B cell (primary cell): ENCODE data around the gene SLC49A3. TPM values are rescaled to one million over a fixed set of nuclear protein-coding genes. Genes with fewer than 3 reads are reported as not detected.

Experiments
- ATAC-seq: fragments of 200-7000 bp; cut with Tn5 transposase; one replicate; pipeline ENCODE4 v1.10.0; 2021; ENCODE audit warnings: low read depth, mild to moderate bottlenecking, moderate number of reproducible peaks, moderate library complexity
- CTCF ChIA-PET: fragments of 350-600 bp; sonication (Branson Sonifier 250); formaldehyde crosslinking; loops from one replicate; lab custom pipeline; 2021; ENCODE audit warnings: antibody characterized with exemption, inconsistent platforms; lab: Charles Lee
- POLR2A ChIA-PET: fragments of 350-600 bp; sonication (Branson Sonifier 250); formaldehyde crosslinking; loops from one replicate; lab custom pipeline; 2021; ENCODE audit warnings: antibody characterized with exemption; lab: Charles Lee
- DNase-seq: peaks from one replicate; pipeline ENCODE4 v3.0.0; 2013
- H2AFZ ChIP-seq: 2 replicates; pipeline ENCODE4 v1.6.1; 2012; ENCODE audit warnings: mild to moderate bottlenecking, low read depth, low read length; ENCODE audit not compliant: insufficient read depth, poor library complexity, severe bottlenecking
- H3K27ac ChIP-seq, 2 donors: 1 replicate in 1 of 2; 2 replicates in 1 of 2; pipeline ENCODE4 v1.5.1; 2012 to 2013; ENCODE audit warnings: low read length in 2 of 2, mild to moderate bottlenecking in 2 of 2, moderate library complexity in 1 of 2
- H3K27me3 ChIP-seq, 4 experiments: fragments of 200-600 bp in 1 of 4; sonication (generic) in 1 of 4; replicated peaks in 1 of 4; 1 replicate in 2 of 4; 2 replicates in 2 of 4; pipeline versions ENCODE4 v1.6.1 to v1.7.0; 2013 to 2016; ENCODE audit warnings: low read length in 3 of 4, mild to moderate bottlenecking in 2 of 4, mixed read lengths in 1 of 4, moderate library complexity in 1 of 4; ENCODE audit not compliant: insufficient read depth in 4 of 4, control insufficient read depth in 3 of 4; ENCODE audit errors: control extremely low read depth in 1 of 4
- H3K36me3 ChIP-seq, 2 experiments: replicated peaks in 1 of 2; 1 replicate in 1 of 2; 2 replicates in 1 of 2; pipeline versions ENCODE4 v1.6.1 to v1.7.1; 2013; ENCODE audit warnings: low read length in 1 of 2; ENCODE audit not compliant: insufficient read depth in 2 of 2, control insufficient read depth in 1 of 2; ENCODE audit errors: control extremely low read depth in 1 of 2, extremely low read depth in 1 of 2
- H3K4me1 ChIP-seq, 2 donors: fragments of 200-600 bp in 1 of 2; sonication (generic) in 1 of 2; 1 replicate in 1 of 2; 2 replicates in 1 of 2; pipeline versions ENCODE4 v1.5.1 to v1.6.1; 2013 to 2017; ENCODE audit warnings: low read length in 2 of 2; ENCODE audit not compliant: control insufficient read depth in 2 of 2, insufficient read depth in 2 of 2
- H3K4me2 ChIP-seq: replicated peaks from 2 replicates; pipeline ENCODE3; 2012; ENCODE audit warnings: mild to moderate bottlenecking, low read depth, low read length; ENCODE audit not compliant: poor library complexity, severe bottlenecking
- H3K4me3 ChIP-seq, 5 experiments: fragments of 200-600 bp in 1 of 5; sonication (generic) in 1 of 5; 1 replicate in 3 of 5; 2 replicates in 2 of 5; pipeline versions ENCODE4 v1.5.1 to v1.7.0; 2011 to 2016; ENCODE audit warnings: low read length in 4 of 5, mild to moderate bottlenecking in 4 of 5, low read depth in 2 of 5, control low read depth in 1 of 5, moderate library complexity in 1 of 5; ENCODE audit not compliant: insufficient read depth in 1 of 5; ENCODE audit errors: control extremely low read depth in 1 of 5, extremely low read depth in 1 of 5
- H3K79me2 ChIP-seq: fragments of 200-600 bp; sonication (generic); one replicate; pipeline ENCODE4 v1.6.0; 2016; ENCODE audit warnings: low read length; ENCODE audit not compliant: control insufficient read depth, insufficient read depth
- H3K9ac ChIP-seq: fragments of 200-600 bp; sonication (generic); 2 replicates; pipeline ENCODE4 v1.6.1; 2017; ENCODE audit warnings: mild to moderate bottlenecking, low read length, moderate library complexity
- H3K9me3 ChIP-seq, 3 donors: one replicate each; pipeline versions ENCODE4 v1.6.1 to v1.7.1; 2013; ENCODE audit warnings: low read length in 2 of 3; ENCODE audit not compliant: control insufficient read depth in 2 of 3, insufficient read depth in 1 of 3; ENCODE audit errors: control extremely low read depth in 1 of 3
- H4K20me1 ChIP-seq: 2 replicates; pipeline ENCODE4 v1.6.0; 2012; ENCODE audit warnings: mild to moderate bottlenecking, low read length; ENCODE audit not compliant: insufficient read depth, control insufficient read depth, poor library complexity, severe bottlenecking
- H3K27ac Mint-ChIP-seq: one replicate; pipeline ENCODE4 v1.8.0; 2021; ENCODE audit warnings: mixed read lengths
- H3K27me3 Mint-ChIP-seq: one replicate; pipeline ENCODE4 v1.8.0; 2021; ENCODE audit warnings: mixed read lengths
- H3K4me1 Mint-ChIP-seq: one replicate; pipeline ENCODE4 v1.8.0; 2021; ENCODE audit warnings: mixed read lengths
- H3K4me3 Mint-ChIP-seq: one replicate; pipeline ENCODE4 v1.8.0; 2021; ENCODE audit warnings: mixed read lengths
- H3K9me3 Mint-ChIP-seq: one replicate; pipeline ENCODE4 v1.8.0; 2022; ENCODE audit warnings: mixed read lengths; ENCODE audit not compliant: insufficient read depth
- EZH2 ChIP-seq: IDR thresholded peaks from 2 replicates; pipeline ENCODE4 v1.6.1; 2012; ENCODE audit warnings: borderline replicate concordance, low read depth, mild to moderate bottlenecking, moderate library complexity, low read length; ENCODE audit not compliant: insufficient read depth, poor library complexity, severe bottlenecking
- WGBS: methylation state at CpG from one replicate; pipeline ENCODE4 v1.1.5; 2013; ENCODE audit warnings: missing lambda C conversion rate; ENCODE audit not compliant: insufficient coverage; 5-methylcytosine and 5-hydroxymethylcytosine counted together
- intact Hi-C: fragments of 100-400 bp; cut with micrococcal nuclease; formaldehyde crosslinking; loops from one replicate; pipeline ENCODE4 v1.10.0; 2022
- polyA plus RNA-seq: library from polyadenylated mRNA; depleted of rRNA; stranded (reverse); fragments of >200 nt; gene quantifications from 2 replicates; pipeline ENCODE4 v1.2.3, GENCODE V29; 2012
- total RNA-seq, 2 donors: library from RNA; stranded (reverse); fragments of 120-200 nt in 1 of 2; gene quantifications; 1 replicate in 1 of 2; 2 replicates in 1 of 2; pipeline versions ENCODE4 v1.2.3 to v1.2.4, GENCODE V29; 2013 to 2022
- TF ChIP-seq, protein P1 (sequence below): fragments of 200-600 bp; IDR thresholded peaks from one replicate; pipeline ENCODE4 v1.8.0; 2022; ENCODE audit warnings: antibody characterized with exemption, mild to moderate bottlenecking

The SLC49A3 gene
- total and polyA plus RNA-seq, 2 donors (not counting 1 experiment from before 2014, with no cell fraction given) = 2.0 to 4.3 TPM

DNA sequence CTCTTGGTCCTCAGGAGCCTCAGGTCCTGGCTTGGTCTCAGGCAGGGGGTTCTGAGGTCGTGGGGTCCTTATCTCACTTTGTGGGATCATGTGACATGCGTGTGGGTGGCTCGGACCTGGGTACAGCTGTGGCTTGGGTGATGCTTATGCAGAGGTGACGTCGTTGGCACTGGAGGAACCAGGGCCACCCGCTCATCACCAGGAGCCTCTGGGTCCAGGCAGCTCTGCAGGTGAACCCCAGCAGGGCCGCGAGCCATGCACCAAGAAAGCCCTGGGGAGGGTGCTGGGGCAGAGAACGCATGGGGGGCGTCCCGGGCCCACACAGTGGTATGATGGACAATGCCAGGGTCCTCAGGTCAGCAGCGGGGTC lies 23.6 kb downstream of the SLC49A3 start:
- H3K36me3 ChIP-seq = no peaks in the 10 kb centered on the region
- H3K9ac ChIP-seq = no peak overlapping the region
- Mint-ChIP-seq H3K27me3 (no peaks in the 10 kb centered on the region), H3K4me1 (peaks cover 11% of the 10 kb centered on the region), H3K27ac (no peak overlapping the region), H3K9me3 (no peaks in the 10 kb centered on the region), H3K4me3 (peak overlapping the region; percentile 37)
- intact Hi-C loops = no loop called here
- ATAC-seq (no peak), DNase-seq (no peak)
- no peak overlapping the region for H3K4me3 ChIP-seq
- H3K9me3 ChIP-seq = peaks cover 0 to 2% (median 0%) of the 10 kb centered on the region in 3 donors
- no peak overlapping the region for H3K27ac ChIP-seq
- H3K4me2 ChIP-seq = peak overlapping the region; percentile 99
- 94% methylated on average over 12 of the region's 12 CpGs for WGBS
- H2AFZ ChIP-seq = no peak overlapping the region
- no peak for TF ChIP-seq EZH2
- TF ChIP-seq, protein P1, sequence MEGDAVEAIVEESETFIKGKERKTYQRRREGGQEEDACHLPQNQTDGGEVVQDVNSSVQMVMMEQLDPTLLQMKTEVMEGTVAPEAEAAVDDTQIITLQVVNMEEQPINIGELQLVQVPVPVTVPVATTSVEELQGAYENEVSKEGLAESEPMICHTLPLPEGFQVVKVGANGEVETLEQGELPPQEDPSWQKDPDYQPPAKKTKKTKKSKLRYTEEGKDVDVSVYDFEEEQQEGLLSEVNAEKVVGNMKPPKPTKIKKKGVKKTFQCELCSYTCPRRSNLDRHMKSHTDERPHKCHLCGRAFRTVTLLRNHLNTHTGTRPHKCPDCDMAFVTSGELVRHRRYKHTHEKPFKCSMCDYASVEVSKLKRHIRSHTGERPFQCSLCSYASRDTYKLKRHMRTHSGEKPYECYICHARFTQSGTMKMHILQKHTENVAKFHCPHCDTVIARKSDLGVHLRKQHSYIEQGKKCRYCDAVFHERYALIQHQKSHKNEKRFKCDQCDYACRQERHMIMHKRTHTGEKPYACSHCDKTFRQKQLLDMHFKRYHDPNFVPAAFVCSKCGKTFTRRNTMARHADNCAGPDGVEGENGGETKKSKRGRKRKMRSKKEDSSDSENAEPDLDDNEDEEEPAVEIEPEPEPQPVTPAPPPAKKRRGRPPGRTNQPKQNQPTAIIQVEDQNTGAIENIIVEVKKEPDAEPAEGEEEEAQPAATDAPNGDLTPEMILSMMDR = no peak
- ChIA-PET CTCF (interaction anchor here (1.7 kb wide), 1 partner anchor 9 kb away, joined by 5 read pairs; the partner anchor contains the start of genes ATP5ME and MYL5), POLR2A (no interaction called here)
- no peaks in the 10 kb centered on the region for H4K20me1 ChIP-seq
- no peaks in the 10 kb centered on the region for H3K27me3 ChIP-seq
- H3K79me2 ChIP-seq = peaks cover 9% of the 10 kb centered on the region
- H3K4me1 ChIP-seq = peaks cover 9 to 17% of the 10 kb centered on the region in 2 donors

DNA sequence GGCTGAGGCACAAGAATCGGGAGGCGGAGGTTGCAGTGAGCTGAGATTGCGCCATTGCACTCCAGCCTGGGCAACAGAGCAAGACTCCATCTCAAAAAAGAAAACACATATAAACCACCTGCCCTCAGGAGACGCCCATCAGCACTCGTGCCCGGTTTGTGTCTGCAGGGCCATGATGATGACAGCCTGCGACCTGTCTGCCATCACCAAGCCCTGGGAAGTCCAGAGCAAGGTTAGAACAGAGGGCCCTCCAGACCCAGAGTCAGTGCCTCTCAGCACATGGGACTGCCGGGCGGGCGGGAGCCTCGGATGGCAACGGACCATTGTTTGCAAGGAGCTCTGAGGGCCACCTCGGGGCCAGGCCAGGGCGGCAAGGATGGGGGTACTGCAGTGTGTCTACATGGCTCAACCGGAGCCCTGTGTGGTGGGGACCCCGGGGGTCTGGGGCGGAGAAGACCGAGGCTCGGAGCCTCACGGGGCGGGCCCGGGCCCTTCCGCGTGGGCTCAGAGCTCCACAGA lies 24.2 kb downstream of the SLC49A3 start:
- no peak for TF ChIP-seq EZH2
- TF ChIP-seq, protein P1 = no peak
- H3K4me1 Mint-ChIP-seq = peaks cover 11% of the 10 kb centered on the region
- Histone ChIP-seq H2AFZ (no peak overlapping the region), H3K27ac (no peak overlapping the region), H3K9ac (no peak overlapping the region), H3K79me2 (peaks cover 9% of the 10 kb centered on the region), H3K4me2 (peak overlapping the region; percentile 99), H3K27me3 (no peaks in the 10 kb centered on the region), H4K20me1 (no peaks in the 10 kb centered on the region), H3K9me3 (peaks cover 0 to 4% (median 0%) of the 10 kb centered on the region in 3 donors), H3K4me3 (no peak overlapping the region), H3K4me1 (peaks cover 9 to 17% of the 10 kb centered on the region in 2 donors), H3K36me3 (no peaks in the 10 kb centered on the region)
- CTCF ChIA-PET = interaction anchor here (1.7 kb wide), 1 partner anchor 9 kb away, joined by 5 read pairs; the partner anchor contains the start of genes ATP5ME and MYL5
- WGBS = 97% methylated on average over 24 of the region's 24 CpGs
- DNase-seq (no peak), ATAC-seq (no peak)
- H3K27me3 Mint-ChIP-seq = no peaks in the 10 kb centered on the region
- peak overlapping the region; percentile 84 for H3K27ac Mint-ChIP-seq
- H3K9me3 Mint-ChIP-seq = no peaks in the 10 kb centered on the region
- H3K4me3 Mint-ChIP-seq = peak overlapping the region; percentile 85
- intact Hi-C loops = loop anchor here (5.0 kb wide), 1 partner anchor 327 kb away; the partner anchor contains the start of gene ZNF141
- POLR2A ChIA-PET = interaction anchor here (1.5 kb wide), 1 partner anchor 9 kb away, joined by 11 read pairs; the partner anchor contains the start of genes ATP5ME and MYL5
